HFF-Myc (cell line): ENCODE data around the gene PWP2.
"Not testable (repeated sequence)": the region's sequence is repeated elsewhere in the genome, so short reads cannot be mapped to it uniquely, and the experiment has no call there.

Source experiments
- DNase-seq: peaks from one replicate; pipeline ENCODE4 v3.0.0-alpha.2; 2011; ENCODE audit warnings: low read depth; ENCODE audit errors: extremely low read depth
- H3K4me3 ChIP-seq: replicated peaks from 2 replicates; pipeline ENCODE4 v1.5.1; 2011; ENCODE audit warnings: low read depth, mild to moderate bottlenecking, control low read depth, low read length
- CTCF ChIP-seq: IDR thresholded peaks from 2 replicates; pipeline ENCODE4 v1.5.1; 2012; ENCODE audit warnings: mild to moderate bottlenecking, low read depth, low read length, control low read depth; ENCODE audit errors: missing control alignments

The PWP2 gene

GRCh38 chr21:44107026-44107501 lies at the start of gene PWP2:
PWP2 (plus strand) TSS chr21:44107399; CDS start chr21:44107417, 18 bp downstream.
- not testable (repeated sequence) for DNase-seq
- peak within 1 kb of the TSS; percentile 34 for H3K4me3 ChIP-seq

GRCh38 chr21:44057960-44058651 lies 49.1 kb upstream of the PWP2 start:
- DNase-seq: no peak
- no peak for TF ChIP-seq CTCF
- H3K4me3 ChIP-seq: no peak overlapping the region

GRCh38 chr21:44058652-44058964 lies 48.6 kb upstream of the PWP2 start:
- no peak overlapping the region for H3K4me3 ChIP-seq
- no peak for TF ChIP-seq CTCF
- DNase-seq: no peak

- H3K4me3 ChIP-seq: no peak overlapping the region
- no peak for TF ChIP-seq CTCF
- DNase-seq: no peak
Measured at GRCh38 chr21:44058981-44059380, 48.2 kb upstream of the PWP2 start.

- DNase-seq: no peak
- H3K4me3 ChIP-seq: no peak overlapping the region
- TF ChIP-seq CTCF: no peak
Measured at GRCh38 chr21:44059710-44060109, 47.5 kb upstream of the PWP2 start.

- DNase-seq: no peak
- TF ChIP-seq CTCF: no peak
- no peak overlapping the region for H3K4me3 ChIP-seq
Measured at GRCh38 chr21:44062380-44062779, 44.8 kb upstream of the PWP2 start.

- no peak for TF ChIP-seq CTCF
- no peak overlapping the region for H3K4me3 ChIP-seq
- DNase-seq: no peak
Measured at GRCh38 chr21:44063151-44063912, 43.9 kb upstream of the PWP2 start.
